Measurements from ENCODE around the gene DGKG.
A peak's percentile ranks its signal among the peaks of the same experiment; 100 is the strongest.

DGKG gene

DNA sequence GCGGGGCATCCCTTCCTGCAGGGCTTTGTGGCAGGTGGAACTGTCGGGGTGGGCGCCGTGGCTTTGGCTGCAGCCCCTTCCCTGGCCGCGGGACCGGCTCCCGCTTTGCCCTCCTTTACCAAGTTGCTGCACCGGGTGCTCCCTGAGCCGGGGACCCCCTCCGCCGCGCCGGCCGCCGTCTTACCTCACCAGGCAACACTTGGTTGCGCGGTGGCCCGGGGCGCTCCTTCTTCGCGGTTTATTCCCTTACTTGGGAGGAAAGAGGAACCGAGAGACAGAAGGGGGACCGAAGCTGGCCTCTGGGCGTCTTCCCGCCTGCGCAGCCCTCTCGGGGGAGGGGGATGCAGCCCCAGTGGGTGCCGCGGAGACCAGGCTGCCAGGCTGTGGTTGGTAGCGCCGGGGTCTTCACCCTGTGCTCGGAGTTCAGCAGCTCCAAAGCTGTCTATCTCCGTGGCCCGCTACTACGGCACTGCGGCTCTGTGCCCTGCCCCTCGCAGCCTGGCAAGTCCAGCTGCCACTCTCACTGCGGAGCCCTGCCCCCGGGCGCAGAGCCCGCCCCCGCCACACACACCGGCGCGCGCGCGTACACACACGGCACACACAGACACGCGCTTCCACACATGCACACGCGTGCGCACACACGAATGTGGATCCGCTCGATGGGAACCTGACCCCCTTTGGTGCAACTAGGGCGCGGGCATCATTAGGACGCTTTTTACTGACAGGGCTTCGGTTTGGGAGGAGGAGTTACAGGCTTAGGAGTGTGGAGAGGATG, at the start of gene DGKG:
Gene DGKG, minus strand, starts transcription at position 473 of the 775 bp plus-strand sequence. CDS start 41,775 bp downstream, outside the sequence.
- peak; percentile 25 for DNase-seq (ENCODE audit: low read depth, low spot score)

DNA sequence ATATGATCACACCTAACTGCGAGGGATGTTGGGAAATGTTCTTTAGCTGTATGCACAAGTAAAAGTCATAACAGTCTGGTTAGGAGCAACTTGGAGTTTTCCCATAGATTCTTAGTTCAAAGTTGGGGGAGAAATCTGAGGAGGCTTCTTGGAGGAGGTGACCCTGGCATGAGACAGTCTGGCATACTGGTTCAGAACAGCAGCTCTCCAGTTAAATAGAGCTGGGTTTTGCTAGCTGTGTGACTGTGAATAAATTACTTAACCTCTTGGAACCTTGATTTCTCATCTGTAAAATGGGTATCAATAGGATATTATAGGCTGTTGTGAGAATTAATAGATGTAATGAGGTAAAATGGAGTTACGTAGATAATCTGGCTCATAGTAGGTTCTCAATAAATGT, 49.1 kb upstream of the DGKG start:
- DNase-seq (ENCODE audit: low read depth, low spot score) = no peak

DNA sequence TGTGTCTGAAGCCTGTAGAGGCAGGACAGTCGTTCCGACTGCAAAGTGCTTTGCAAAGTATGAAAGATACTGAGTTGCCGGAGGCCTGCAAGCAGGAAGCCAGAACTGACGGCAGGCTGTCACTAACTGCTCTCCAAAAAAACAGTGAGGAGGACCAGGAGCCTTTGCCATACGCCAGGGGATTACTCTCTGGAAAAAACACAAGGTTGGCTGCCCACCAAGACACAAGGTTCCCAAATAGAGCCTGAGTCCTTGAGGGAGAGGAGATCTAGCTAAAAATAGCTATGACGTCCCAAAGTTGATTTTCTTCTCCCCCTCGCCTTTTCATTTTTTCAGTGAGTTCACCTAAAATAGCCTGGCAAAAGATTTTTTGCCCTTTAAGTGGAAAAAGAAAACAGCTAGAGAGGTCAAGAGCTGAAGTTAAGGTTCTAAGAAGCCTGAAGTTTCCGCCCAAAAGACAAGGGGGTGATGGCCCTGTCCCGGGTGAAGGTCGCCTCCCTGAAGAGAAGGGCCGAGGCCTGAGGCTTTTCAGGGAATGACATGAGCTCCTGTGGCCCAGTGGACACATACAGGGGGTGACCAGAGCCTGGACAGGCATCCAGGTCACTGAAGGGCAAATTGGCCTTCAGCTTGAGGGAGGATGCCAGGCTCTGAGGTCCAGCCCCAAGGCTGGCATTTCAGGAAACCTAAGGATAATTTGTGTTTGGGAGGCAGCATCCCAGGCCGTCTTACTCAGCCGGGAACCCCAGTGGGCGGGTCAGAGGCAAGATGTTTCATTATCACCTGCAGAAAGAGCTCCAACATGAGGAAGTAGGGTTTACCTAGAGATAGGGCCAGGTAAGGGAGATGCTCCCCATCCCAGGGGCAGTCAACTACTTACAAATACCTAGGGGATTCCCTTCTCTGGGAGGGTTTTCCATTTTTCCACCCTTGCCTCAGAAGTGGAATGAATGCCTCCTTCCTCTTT, 44.9 kb upstream of the DGKG start:
- no peak for DNase-seq (ENCODE audit: low read depth, low spot score)

DNA sequence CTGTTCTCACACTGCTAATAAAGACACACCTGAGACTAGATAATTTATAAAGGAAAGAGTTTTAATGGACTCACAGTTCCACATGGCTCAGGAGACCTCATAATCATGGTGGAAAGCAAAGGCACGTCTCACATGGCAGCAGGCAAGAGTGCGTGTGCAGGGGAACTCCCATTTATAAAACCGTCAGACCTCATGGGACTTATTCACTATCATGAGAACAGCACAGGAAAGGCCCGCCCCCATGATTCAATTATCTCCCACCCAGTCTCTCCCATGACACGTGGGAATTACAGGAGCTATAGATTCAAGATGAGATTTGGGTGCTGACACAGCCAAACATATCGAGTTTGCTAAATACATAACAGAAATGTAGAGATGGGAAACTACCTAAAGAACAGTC, 39.5 kb upstream of the DGKG start:
- no peak for DNase-seq (ENCODE audit: low read depth, low spot score)

DNA sequence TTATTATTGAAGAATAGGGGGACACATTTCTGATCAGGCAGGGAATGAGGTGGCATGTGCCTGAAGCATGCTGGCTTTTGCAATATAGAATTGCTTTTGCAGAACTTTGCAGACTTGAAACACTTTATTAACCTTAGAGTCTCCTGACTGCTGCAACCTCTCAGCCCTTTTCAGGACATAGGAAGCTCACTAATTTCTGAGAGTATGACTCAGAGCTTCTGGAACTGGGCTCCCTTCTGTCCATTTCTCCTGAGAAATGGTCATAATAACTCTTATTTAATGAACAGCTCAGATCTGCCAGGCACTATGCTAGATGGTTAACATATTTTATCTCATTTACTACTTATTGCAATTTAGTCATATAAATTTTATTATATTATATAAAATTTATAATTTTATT, 38.6 kb upstream of the DGKG start:
- DNase-seq (ENCODE audit: low read depth, low spot score) = no peak

DNA sequence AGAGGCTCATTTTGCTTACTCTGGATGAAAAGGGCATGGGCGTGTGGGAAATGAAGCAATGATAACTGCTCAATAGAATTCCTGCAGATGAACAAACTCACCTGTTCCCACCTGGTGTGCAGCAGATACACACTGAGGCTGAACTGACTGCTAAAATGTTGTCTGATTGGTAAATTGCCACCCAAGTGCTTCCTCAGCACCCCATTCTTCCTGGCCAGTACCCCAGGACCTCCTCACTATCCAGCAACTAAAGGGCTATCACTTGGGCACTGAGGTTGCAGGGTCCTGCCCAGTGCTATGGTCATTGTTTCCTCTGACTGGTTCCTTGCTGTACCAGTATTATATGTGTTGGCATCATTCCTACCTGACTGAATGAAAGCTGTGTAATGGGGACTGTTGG, 38.0 kb upstream of the DGKG start:
- DNase-seq (ENCODE audit: low read depth, low spot score) = no peak

DNA sequence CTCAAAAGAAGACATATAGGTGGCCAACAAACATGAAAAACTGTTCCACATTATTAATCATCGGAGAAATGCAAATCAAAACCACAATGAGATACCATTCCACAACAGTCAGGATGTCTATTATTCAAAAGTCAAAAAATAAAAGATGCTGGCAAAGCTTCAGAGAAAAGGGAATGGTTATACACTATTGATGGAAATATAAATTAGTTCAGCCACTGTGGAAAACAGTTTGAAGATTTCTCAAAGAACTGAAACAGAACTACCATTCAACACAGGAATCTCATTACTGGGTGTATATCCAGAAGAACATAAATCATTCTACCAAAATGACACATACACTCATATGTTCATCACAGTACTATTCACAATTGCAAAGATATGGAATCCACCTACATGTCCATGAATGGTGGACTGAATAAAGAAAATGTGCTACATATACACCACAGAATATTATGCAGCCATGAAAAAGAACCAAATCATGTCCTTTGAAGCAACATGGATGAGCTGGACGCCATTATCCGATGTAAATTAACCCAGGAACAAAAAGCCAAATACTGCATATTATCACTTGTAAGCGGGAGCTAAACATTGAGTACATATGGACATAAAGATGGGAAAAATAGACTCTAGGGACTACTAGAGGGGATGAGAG, 32.7 kb upstream of the DGKG start:
- DNase-seq (ENCODE audit: low read depth, low spot score) = no peak

DNA sequence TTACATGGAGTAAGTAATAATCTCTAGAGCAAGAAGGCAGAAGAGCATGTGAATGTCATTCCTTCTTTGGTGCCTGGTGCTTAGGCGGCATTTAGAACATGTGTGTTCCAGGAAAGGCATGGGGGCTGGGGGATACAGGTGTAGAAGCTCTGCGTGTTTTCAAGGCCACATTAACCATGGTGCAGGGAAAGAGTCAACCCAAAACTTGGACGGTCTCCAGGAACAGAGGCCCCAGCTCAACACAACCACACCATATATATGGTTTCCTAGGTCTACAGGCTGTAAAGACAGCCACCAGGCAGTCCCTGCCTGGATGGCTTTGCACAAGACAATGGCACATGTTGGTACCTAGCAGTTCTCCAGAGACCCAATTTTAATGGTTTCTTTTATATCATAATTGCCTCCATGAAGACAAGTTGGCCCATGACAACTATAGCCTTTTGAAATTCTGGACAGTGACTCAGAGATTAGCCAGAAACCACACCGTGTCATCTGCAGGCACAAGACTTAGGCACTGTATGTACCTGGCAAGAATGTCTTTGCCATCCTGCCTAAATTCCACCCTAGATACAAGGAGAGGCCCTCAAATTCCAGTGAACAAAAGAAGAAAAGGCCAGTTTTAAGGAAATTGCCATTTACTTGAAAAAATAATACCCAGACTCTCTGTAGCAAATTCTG, 25.0 kb upstream of the DGKG start:
- no peak for DNase-seq (ENCODE audit: low read depth, low spot score)

DNA sequence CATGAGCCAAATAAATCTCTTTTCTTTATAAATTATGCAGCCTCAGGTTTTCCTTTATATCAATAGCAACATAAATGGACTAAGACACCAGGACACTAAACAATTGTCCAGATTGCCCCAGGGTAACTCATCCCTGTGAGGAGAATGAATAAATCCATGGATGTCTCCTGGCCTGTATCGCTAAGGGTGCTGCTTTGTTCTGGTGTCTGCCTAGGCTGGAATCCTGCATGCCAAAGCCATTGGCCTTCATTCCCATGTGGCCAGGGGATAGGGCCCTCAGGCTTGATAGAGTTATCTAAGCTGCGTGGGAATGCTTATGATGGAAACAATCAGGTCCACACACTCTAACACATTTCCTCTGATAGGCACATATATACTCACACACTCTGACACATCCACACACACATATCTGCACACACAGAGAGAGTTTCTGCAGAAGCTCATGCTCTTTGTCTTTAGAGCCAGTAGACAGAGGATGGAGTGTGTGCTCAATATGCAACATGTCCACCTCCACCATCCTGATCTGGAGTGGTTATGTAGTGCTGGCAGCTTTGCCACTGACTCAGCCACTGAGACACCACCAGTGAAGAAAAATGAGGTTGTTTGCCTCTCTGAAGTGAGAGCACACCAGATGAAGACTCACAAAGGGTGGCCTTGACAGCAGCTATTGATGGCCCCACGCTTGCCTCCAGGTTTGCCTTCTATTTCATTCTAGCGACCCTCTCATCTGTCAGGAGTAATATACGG, 24.0 kb upstream of the DGKG start:
- no peak for DNase-seq (ENCODE audit: low read depth, low spot score)

DNA sequence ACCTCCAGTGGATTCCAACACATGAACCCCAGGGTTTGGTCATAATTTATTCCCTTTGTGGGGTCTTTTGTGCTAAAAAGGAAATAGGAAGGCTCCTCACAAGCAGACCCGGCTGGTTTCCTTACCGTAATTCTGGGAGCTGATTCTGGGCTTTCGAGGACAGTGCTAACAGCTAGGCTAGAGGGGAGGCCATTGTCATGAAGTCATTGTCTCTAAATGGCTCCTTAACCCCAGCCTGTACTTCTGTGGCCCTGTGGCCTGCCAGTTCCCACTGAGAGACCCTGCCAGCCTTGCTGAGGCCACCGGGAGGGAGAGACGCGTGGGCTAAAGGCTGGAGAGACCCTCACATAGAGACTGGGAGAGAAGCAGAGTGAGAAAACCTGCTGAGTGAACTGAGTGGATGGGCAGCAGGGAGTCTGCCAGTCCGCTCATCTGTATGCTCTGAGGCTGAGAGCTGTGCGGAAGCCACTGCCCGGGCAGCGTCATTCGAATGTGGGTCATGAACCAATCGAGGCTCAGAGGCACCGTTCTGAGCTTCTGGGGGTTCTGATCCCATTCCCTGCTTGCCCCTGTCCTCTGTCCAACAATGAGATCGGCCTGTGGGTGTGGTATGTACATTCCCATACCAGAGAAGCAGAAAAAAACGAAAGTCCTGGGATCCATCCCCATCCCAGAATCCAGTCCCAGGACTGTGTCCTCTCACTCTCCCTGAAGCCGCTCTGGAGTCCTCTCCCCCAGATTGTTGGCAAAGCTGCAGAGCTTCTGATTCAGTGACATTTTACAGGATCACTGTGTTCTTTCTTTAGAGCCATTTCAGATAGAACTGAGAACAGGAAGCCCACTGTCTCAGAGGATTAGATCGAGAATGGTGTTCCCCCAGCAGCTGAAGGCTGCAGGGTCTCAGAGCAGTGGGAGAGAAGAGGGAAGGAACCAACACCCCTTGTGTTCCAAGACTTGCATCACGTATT, 21.3 kb upstream of the DGKG start:
- no peak for DNase-seq (ENCODE audit: low read depth, low spot score)

DNA sequence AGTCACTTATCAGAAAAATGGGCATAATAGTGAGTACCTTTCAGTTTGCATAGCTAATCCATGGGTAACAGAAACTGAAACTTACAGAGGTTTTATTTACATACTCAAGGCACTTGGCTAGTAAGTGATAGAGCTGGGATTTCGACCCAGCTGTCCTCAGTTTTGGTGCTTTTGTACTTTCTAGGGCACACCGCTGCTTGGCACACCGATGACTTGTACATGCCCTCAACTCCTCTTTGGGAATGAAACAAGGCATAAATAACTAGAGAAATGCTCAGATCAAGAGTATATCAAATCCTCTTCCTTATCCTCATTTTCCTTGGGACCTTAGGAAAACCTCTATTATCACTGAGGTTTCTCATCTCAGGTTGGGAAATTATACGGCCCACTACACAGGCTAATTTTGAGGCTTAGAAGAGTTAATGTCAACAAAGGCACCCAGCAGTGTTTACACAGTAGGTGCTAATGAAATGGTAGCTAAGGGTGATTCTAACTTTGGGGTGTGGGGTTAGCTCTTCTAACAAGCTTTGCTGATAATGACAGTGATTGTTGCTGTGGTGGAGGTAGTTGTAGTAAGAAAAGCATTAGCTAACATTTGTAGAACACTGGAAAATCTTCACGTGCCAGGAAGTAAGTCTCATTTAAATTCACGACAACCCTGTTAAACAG, 20.3 kb upstream of the DGKG start:
- no peak for DNase-seq (ENCODE audit: low read depth, low spot score)

DNA sequence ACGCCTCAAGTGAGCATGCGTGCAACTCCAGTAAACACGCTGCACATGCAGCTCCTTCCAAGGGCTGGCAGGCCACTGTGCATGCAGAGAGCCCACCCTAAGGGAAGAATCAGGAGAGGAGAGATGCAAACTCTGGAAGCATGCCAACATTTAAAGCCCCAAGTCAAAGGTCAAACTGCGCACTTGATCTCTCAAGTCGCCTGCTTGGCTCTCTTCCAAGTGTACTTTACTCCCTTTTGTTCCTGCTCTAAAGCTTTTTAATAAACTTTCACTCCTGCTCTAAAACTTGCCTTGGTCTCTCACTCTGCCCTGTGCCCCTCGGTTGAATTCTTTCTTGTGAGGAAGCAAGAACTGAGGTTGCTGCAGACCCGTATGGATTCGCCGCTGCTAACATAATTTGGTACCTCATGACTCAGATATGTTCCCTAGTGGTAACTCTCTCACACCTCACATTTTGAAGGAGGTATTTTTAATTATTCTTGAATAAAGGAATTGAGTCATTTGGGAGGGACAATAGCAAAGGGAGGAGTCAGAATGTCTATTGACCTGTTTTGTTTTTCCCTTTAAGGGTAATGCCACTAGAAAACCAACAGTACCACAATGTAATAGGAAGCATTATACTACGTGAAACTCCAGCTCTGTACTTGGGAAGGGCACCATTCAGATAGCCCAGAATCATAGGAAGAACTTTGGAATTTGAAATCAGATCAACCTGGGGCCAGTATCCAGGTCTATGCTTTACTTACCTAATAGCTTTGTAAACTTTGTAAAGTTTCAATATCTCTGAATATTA, 19.6 kb upstream of the DGKG start:
- DNase-seq (ENCODE audit: low read depth, low spot score) = no peak

DNA sequence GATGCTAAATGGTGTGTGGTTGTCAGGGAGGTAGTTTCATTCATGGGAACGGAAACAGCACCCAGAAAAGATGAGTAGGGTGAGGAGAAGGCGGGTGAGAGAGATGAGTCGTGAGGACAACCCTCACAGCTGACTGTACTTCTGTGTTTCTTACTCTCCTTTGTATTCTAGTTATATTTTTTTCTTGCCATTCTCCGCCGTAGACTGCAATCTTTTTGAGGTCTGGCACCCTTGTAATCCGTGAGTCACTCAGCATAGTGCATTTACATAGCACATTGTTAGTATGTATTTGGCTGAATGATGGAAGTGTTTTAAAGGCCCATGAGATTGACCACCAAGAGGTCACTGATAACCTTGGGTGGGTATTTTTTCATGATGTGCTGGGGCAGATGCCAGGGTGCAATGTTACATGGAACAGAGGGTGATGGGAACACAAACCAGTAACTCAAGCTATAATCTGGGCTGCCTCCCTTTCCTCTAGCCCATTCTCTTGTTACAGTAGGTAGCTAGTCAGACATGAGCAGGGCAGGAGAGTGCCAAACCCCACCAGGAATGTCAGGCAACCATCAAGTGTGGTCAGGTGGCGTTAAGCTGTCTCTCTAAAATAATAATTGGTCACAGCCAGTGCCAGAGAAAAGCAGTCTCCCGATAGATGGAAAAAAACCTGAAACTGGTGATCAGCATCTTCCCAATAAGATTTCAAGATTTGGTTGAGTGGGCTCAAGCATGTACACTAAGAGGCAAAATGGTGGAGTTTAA, 18.8 kb upstream of the DGKG start:
- DNase-seq (ENCODE audit: low read depth, low spot score) = no peak

DNA sequence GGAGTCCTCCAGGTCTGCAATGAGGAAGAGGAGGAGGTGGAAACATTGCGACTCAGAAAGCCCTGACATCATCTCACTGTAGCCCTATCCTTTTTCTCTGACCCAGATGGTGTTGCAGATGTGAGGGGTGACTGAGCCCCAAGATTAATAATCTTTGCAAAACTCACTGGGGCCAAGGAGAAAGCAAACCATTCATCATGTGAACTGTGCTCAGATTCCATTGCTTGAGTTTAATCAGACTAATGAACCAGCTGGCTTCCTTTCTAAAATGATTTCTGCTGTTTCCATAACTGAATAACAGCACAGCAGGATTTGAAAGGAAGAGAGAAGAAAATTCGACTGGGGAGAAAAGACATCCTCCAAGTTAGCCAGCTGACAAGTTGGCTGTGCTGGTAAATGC, 13.4 kb upstream of the DGKG start:
- no peak for DNase-seq (ENCODE audit: low read depth, low spot score)

DNA sequence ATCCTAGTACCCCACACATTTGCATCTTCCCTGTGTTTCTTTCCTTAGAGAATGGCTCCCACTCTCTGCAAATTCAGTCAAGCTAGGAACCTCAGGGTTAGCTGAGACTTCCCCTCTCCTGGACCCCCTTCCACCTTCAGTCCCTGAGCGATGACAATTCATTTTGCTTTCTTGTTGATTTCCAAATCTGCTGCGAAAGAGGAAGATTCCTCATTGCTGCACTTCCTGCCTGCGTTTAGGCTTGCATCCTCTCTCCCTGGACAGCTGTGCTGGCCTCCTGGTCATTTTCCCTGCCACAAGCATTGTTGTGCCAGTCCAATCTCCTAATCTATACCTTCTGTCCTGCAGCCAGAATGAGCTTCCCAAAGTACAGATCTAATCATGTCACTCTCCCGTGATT, 12.3 kb upstream of the DGKG start:
- no peak for DNase-seq (ENCODE audit: low read depth, low spot score)

DNA sequence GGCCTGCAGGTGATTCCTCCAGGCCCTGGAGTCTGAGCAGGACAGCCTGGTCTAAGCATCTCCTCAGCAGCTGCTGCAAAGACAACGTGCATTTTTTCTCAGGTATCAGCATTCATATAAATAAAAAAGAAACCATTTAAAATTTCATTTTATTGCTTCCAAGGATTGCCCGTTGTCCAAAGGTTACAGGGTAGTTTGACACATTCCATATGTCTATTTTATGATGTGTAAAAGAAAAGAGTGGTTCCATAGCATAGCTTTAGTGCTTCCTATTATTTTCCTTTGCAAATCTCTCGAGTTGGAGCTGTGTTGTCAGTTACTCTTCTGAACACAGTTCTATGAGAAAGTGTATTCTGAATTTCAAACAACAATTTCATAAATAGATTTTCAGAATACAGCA, 7.2 kb upstream of the DGKG start:
- DNase-seq (ENCODE audit: low read depth, low spot score) = no peak

DNA sequence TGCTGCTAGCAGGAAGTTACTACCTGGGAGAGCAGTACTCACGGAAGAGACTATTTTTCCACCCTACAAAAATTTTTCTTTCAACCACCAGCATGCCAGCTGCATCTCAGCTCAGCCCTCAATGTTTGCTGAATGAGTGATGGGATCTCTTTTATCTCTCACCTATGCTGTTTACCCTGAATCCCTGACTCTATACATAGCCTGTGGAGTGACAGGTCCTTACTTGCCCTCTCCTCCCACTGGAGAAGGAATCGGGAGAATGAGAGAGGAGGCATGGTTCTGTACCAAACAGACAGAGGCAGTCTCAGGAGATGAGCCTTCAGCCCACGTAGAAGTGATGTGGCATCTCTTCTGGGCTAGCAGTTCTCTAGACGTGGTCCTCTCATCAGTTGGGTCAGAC, 6.7 kb upstream of the DGKG start:
- DNase-seq (ENCODE audit: low read depth, low spot score) = no peak

DNA sequence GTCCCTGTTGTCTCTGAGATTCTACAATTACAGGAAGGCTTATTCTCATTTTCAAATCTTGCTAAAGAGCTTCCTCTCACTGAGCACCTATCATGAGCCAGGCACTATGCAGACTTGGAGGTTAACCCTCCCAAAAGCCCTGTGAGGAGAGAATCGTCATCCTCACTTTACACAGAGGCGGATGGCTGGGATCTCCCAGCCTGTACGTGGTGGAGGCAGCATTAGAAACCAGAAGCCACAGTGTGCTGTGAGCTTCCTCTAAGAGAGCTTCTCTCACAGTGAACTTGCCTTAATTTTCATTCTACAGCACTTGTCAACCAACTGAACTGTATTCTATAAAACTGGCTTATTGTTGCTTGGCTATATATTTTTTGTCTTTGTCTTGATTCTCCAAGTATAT, 6.1 kb upstream of the DGKG start:
- DNase-seq (ENCODE audit: low read depth, low spot score) = no peak
